BJ (cell line): ENCODE results near the gene MAP1A. TPM values are rescaled to one million over a fixed set of nuclear protein-coding genes. Genes with fewer than 3 reads are reported as not detected.

Source experiments
- CTCF ChIA-PET: fragments of 350-600 bp; formaldehyde crosslinking; extraction: SDS; loops from one replicate; lab custom pipeline; 2021; ENCODE audit warnings: antibody characterized with exemption, inconsistent platforms; lab: Yijun Ruan, JAX
- POLR2A ChIA-PET: fragments of 300-600 bp; sonication (Branson Sonifier 250); formaldehyde crosslinking; extraction: SDS; loops from one replicate; lab custom pipeline; 2021; ENCODE audit warnings: antibody characterized with exemption; lab: Charles Lee
- DNase-seq: peaks from one replicate; pipeline ENCODE4 v3.0.0-alpha.2; 2011; ENCODE audit warnings: low read depth
- H3K27me3 ChIP-seq: 2 replicates; pipeline ENCODE4 v1.6.0; 2011; ENCODE audit warnings: low read length; ENCODE audit not compliant: control insufficient read depth, insufficient read depth
- H3K36me3 ChIP-seq: 2 replicates; pipeline ENCODE4 v1.5.1; 2011; ENCODE audit warnings: low read length; ENCODE audit not compliant: control insufficient read depth, insufficient read depth
- H3K4me3 ChIP-seq: 2 replicates; pipeline ENCODE4 v1.5.1; 2011; ENCODE audit warnings: low read depth, mild to moderate bottlenecking, control low read depth, low read length
- CTCF ChIP-seq: IDR thresholded peaks from 2 replicates; pipeline ENCODE4 v1.5.1; 2011; ENCODE audit warnings: low read depth, mild to moderate bottlenecking, control low read depth, inconsistent platforms, low read length, moderate library complexity; ENCODE audit not compliant: insufficient read depth
- polyA plus RNA-seq: library from polyadenylated mRNA; depleted of rRNA; stranded (reverse); fragments of >200 nt; gene quantifications from 2 replicates; pipeline ENCODE4 v1.2.3, GENCODE V29; 2011

The MAP1A gene
- polyA plus RNA-seq, 1 experiment = 54.0 TPM

GRCh38 chr15:43515741-43516140 lies 1.7 kb upstream of the MAP1A start:
- no peaks in the 10 kb centered on the region for H3K27me3 ChIP-seq
- no peak for TF ChIP-seq CTCF
- POLR2A ChIA-PET = no interaction called here
- DNase-seq = no peak
- CTCF ChIA-PET = interaction anchor here (0.6 to 4.5 kb wide), 9 partner anchors 12 to 226 kb away, joined by 3 to 32 read pairs (median 7); no protein-coding TSS in a partner anchor
- H3K4me3 ChIP-seq = no peak overlapping the region
- H3K36me3 ChIP-seq = peaks cover under 1% of the 10 kb centered on the region; the same call in 1 of the 2 replicates

- no peak for DNase-seq
- no peaks in the 10 kb centered on the region for H3K27me3 ChIP-seq
- CTCF ChIA-PET = interaction anchor here (0.6 to 4.0 kb wide), 7 partner anchors 11 to 226 kb away, joined by 3 to 22 read pairs (median 4); no protein-coding TSS in a partner anchor
- H3K4me3 ChIP-seq = peak overlapping the region; percentile 82
- TF ChIP-seq CTCF = no peak
- POLR2A ChIA-PET = interaction anchor here (0.9 kb wide), 1 partner anchor 15 kb away, joined by 3 read pairs; no protein-coding TSS in a partner anchor
- H3K36me3 ChIP-seq = peaks cover 3% of the 10 kb centered on the region
Measured at GRCh38 chr15:43516185-43516584, 1.2 kb upstream of the MAP1A start.

- H3K36me3 ChIP-seq = peaks cover 10% of the 10 kb centered on the region
- ChIA-PET CTCF (interaction anchor here (1.1 to 4.0 kb wide), 4 partner anchors 11 to 76 kb away, joined by 3 to 22 read pairs (median 8); no protein-coding TSS in a partner anchor), POLR2A (interaction anchor here (0.9 kb wide), 1 partner anchor 14 kb away, joined by 3 read pairs; no protein-coding TSS in a partner anchor)
- no peak for DNase-seq
- H3K27me3 ChIP-seq = no peaks in the 10 kb centered on the region
- H3K4me3 ChIP-seq = peak overlapping the region; percentile 82
- TF ChIP-seq CTCF = no peak
Measured at GRCh38 chr15:43516801-43517353, 531 bp upstream of the MAP1A start.

- POLR2A ChIA-PET = interaction anchor here (0.7 kb wide), 1 partner anchor 13 kb away, joined by 3 read pairs; no protein-coding TSS in a partner anchor
- peaks cover 20% of the 10 kb centered on the region for H3K36me3 ChIP-seq
- peak overlapping the region; percentile 82 for H3K4me3 ChIP-seq
- no peak for TF ChIP-seq CTCF
- DNase-seq = no peak
- CTCF ChIA-PET = interaction anchor here (0.6 to 4.0 kb wide), 6 partner anchors 9 to 253 kb away, joined by 3 to 22 read pairs (median 3); no protein-coding TSS in a partner anchor
- H3K27me3 ChIP-seq = no peaks in the 10 kb centered on the region
Measured at GRCh38 chr15:43518197-43518761, 871 bp downstream of the MAP1A start.

GRCh38 chr15:43519196-43519595 lies 1.8 kb downstream of the MAP1A start:
- ChIA-PET CTCF (interaction anchor here (0.7 to 4.0 kb wide), 4 partner anchors 8 to 252 kb away, joined by 3 to 22 read pairs (median 4); no protein-coding TSS in a partner anchor), POLR2A (no interaction called here)
- Histone ChIP-seq H3K27me3 (no peaks in the 10 kb centered on the region), H3K4me3 (peak overlapping the region; percentile 82; the same call in 1 of the 2 replicates), H3K36me3 (peaks cover 29% of the 10 kb centered on the region)
- DNase-seq = no peak
- no peak for TF ChIP-seq CTCF
